Vagina (tissue), 2 donors: ENCODE data around the gene DMRT2. TPM values are rescaled to one million over a fixed set of nuclear protein-coding genes. Genes with fewer than 3 reads are reported as not detected.
A peak's percentile ranks its signal among the peaks of the same experiment; 100 is the strongest.

ENCODE experiments used
- DNase-seq, 2 donors: peaks; one replicate each; pipeline ENCODE4 v3.0.0-alpha.2; 2017; ENCODE audit errors: extremely low spot score in 2 of 2
- H3K27ac ChIP-seq: fragments of 200-600 bp; sonication (generic); one replicate; pipeline ENCODE4 v1.5.1; 2019
- H3K27me3 ChIP-seq: fragments of 200-600 bp; sonication (generic); one replicate; pipeline ENCODE4 v1.5.1; 2019
- H3K36me3 ChIP-seq, 2 donors: fragments of 200-600 bp; sonication (generic); one replicate each; pipeline ENCODE4 v1.5.1; 2017 to 2019
- H3K4me1 ChIP-seq: fragments of 200-600 bp; sonication (generic); one replicate; pipeline ENCODE4 v1.5.1; 2019
- H3K4me3 ChIP-seq, 2 donors: fragments of 200-600 bp; sonication (generic); 1 replicate in 1 of 2; 2 replicates in 1 of 2; pipeline ENCODE4 v1.5.1; 2016 to 2019
- H3K9me3 ChIP-seq: fragments of 200-600 bp; sonication (generic); one replicate; pipeline ENCODE4 v1.5.1; 2019
- CTCF ChIP-seq, 3 experiments: fragments of 450-650 bp in 2 of 3; fragments of 200-600 bp in 1 of 3; sonication (generic) in 1 of 3; IDR thresholded peaks; one replicate each; pipeline ENCODE4 v1.5.1; 2017 to 2019; ENCODE audit warnings: antibody characterized with exemption in 3 of 3, mild to moderate bottlenecking in 2 of 3, moderate library complexity in 2 of 3
- POLR2A ChIP-seq, 2 donors: fragments of 450-650 bp; IDR thresholded peaks; one replicate each; pipeline ENCODE4 v1.6.1; 2017; ENCODE audit warnings: antibody characterized with exemption in 2 of 2, mild to moderate bottlenecking in 2 of 2, moderate library complexity in 2 of 2
- POLR2AphosphoS5 ChIP-seq, 2 donors: sonication (generic); formaldehyde crosslinking; IDR thresholded peaks; one replicate each; pipeline ENCODE4 v1.9.0; 2017; ENCODE audit warnings: antibody characterized with exemption in 2 of 2, mild to moderate bottlenecking in 2 of 2, low read depth in 1 of 2; ENCODE audit not compliant: insufficient read depth in 1 of 2
- intact Hi-C: fragments of 100-400 bp; cut with DNase I; formaldehyde crosslinking; loops from one replicate; pipeline ENCODE4 v1.15.1; 2023
- total RNA-seq: library from RNA; depleted of rRNA; stranded (reverse); fragments of >200 nt; gene quantifications from one replicate; pipeline ENCODE4 v1.2.3, GENCODE V29; 2016

DMRT2 gene
- total RNA-seq, 1 donor from 2014 or later: 2.5 TPM

- intact Hi-C loops: no loop called here
- Histone ChIP-seq H3K27me3 (no peaks in the 10 kb centered on the region), H3K27ac (no peak overlapping the region), H3K4me3 (no peak overlapping the region), H3K9me3 (no peaks in the 10 kb centered on the region), H3K36me3 (no peaks in the 10 kb centered on the region), H3K4me1 (no peaks in the 10 kb centered on the region)
- no peak for TF ChIP-seq POLR2A (IDR thresholded peaks at IDR 0.05)
- DNase-seq: no peak
These were observed 18.1 kb upstream of the DMRT2 start for GRCh38 chr9:1031951-1032601.

- no peaks in the 10 kb centered on the region for H3K27me3 ChIP-seq
- no peaks in the 10 kb centered on the region for H3K4me1 ChIP-seq
- H3K27ac ChIP-seq: no peak overlapping the region
- no peaks in the 10 kb centered on the region for H3K9me3 ChIP-seq
- intact Hi-C loops: no loop called here
- TF ChIP-seq POLR2A (IDR thresholded peaks at IDR 0.05) (no peak), POLR2AphosphoS5 (IDR thresholded peaks at IDR 0.05; ENCODE audit: insufficient read depth in 1 of 2, low read depth in 1 of 2) (no peak), CTCF (IDR thresholded peaks at IDR 0.05) (no peak)
- no peaks in the 10 kb centered on the region for H3K36me3 ChIP-seq
- H3K4me3 ChIP-seq: no peak overlapping the region
- DNase-seq: no peak
These were observed 15.9 kb upstream of the DMRT2 start for GRCh38 chr9:1034271-1034670.

GRCh38 chr9:1039589-1039988 is 10.6 kb upstream of the DMRT2 start:
- H3K9me3 ChIP-seq: no peaks in the 10 kb centered on the region
- intact Hi-C loops: no loop called here
- no peak for TF ChIP-seq POLR2AphosphoS5 (IDR thresholded peaks at IDR 0.05; ENCODE audit: insufficient read depth in 1 of 2, low read depth in 1 of 2)
- TF ChIP-seq CTCF (IDR thresholded peaks at IDR 0.05): no peak
- no peak for TF ChIP-seq POLR2A (IDR thresholded peaks at IDR 0.05)
- no peak overlapping the region for H3K4me3 ChIP-seq
- no peak for DNase-seq
- H3K27ac ChIP-seq: no peak overlapping the region
- no peaks in the 10 kb centered on the region for H3K36me3 ChIP-seq
- H3K27me3 ChIP-seq: peaks cover 7% of the 10 kb centered on the region
- no peaks in the 10 kb centered on the region for H3K4me1 ChIP-seq

GRCh38 chr9:1042466-1042865 is 7.7 kb upstream of the DMRT2 start:
- Histone ChIP-seq H3K9me3 (no peaks in the 10 kb centered on the region), H3K27me3 (peaks cover 7% of the 10 kb centered on the region), H3K36me3 (no peaks in the 10 kb centered on the region), H3K27ac (no peak overlapping the region), H3K4me3 (peak overlapping the region in 1 of 2 donors; percentile 9), H3K4me1 (peaks cover 5% of the 10 kb centered on the region)
- no peak for TF ChIP-seq POLR2A (IDR thresholded peaks at IDR 0.05)
- TF ChIP-seq POLR2AphosphoS5 (IDR thresholded peaks at IDR 0.05; ENCODE audit: insufficient read depth in 1 of 2, low read depth in 1 of 2): no peak
- no peak for TF ChIP-seq CTCF (IDR thresholded peaks at IDR 0.05)
- intact Hi-C loops: no loop called here
- no peak for DNase-seq

GRCh38 chr9:1044643-1045042 is 5.5 kb upstream of the DMRT2 start:
- Histone ChIP-seq H3K27me3 (peaks cover 7% of the 10 kb centered on the region), H3K4me3 (no peak overlapping the region), H3K27ac (no peak overlapping the region), H3K36me3 (no peaks in the 10 kb centered on the region), H3K4me1 (peaks cover 15% of the 10 kb centered on the region), H3K9me3 (no peaks in the 10 kb centered on the region)
- no peak for DNase-seq
- no peak for TF ChIP-seq CTCF (IDR thresholded peaks at IDR 0.05)
- TF ChIP-seq POLR2A (IDR thresholded peaks at IDR 0.05): no peak
- peak in 1 of 2 donors; percentile 29 for TF ChIP-seq POLR2AphosphoS5 (IDR thresholded peaks at IDR 0.05; ENCODE audit: insufficient read depth in 1 of 2, low read depth in 1 of 2)
- intact Hi-C loops: no loop called here
